Neuronal stem cell (in vitro differentiated cells): Measurements from ENCODE around the gene CTRB1.

ENCODE experiments used
- DNase-seq: peaks from one replicate; pipeline ENCODE4 v3.0.0-alpha.2; 2013; ENCODE audit warnings: low spot score
- H2AFZ ChIP-seq: one replicate; pipeline ENCODE4 v1.6.1; 2013; ENCODE audit warnings: mild to moderate bottlenecking, low read length, inconsistent platforms
- H2AK5ac ChIP-seq: 2 replicates; pipeline ENCODE4 v1.6.1; 2013; ENCODE audit warnings: low read depth, mild to moderate bottlenecking, inconsistent platforms, low read length, moderate library complexity, mixed read lengths
- H2BK120ac ChIP-seq: 2 replicates; pipeline ENCODE4 v1.6.1; 2013; ENCODE audit warnings: low read depth, mild to moderate bottlenecking, inconsistent platforms, low read length, moderate library complexity, mixed read lengths
- H2BK12ac ChIP-seq: one replicate; pipeline ENCODE4 v1.6.1; 2013; ENCODE audit warnings: low read length, inconsistent platforms
- H2BK15ac ChIP-seq: 2 replicates; pipeline ENCODE4 v1.6.1; 2013; ENCODE audit warnings: mild to moderate bottlenecking, low read length, inconsistent platforms, mixed read lengths
- H2BK5ac ChIP-seq: one replicate; pipeline ENCODE4 v1.6.1; 2013; ENCODE audit warnings: inconsistent platforms, mild to moderate bottlenecking, low read length, moderate library complexity
- H3K14ac ChIP-seq: one replicate; pipeline ENCODE4 v1.6.1; 2013; ENCODE audit warnings: low read length, inconsistent platforms
- H3K18ac ChIP-seq: 2 replicates; pipeline ENCODE4 v1.6.1; 2013; ENCODE audit warnings: low read length, inconsistent platforms
- H3K23ac ChIP-seq: 2 replicates; pipeline ENCODE4 v1.6.1; 2013; ENCODE audit warnings: low read depth, mild to moderate bottlenecking, mixed read lengths, low read length, inconsistent platforms; ENCODE audit not compliant: poor library complexity
- H3K27ac ChIP-seq: replicated peaks from 3 replicates; pipeline ENCODE4 v1.5.1; 2013; ENCODE audit warnings: low read length, inconsistent platforms
- H3K27me3 ChIP-seq, 3 experiments: 2 replicates each; pipeline ENCODE4 v1.6.1; 2013; ENCODE audit warnings: low read length in 3 of 3, mild to moderate bottlenecking in 2 of 3, inconsistent platforms in 1 of 3, low read depth in 1 of 3, mixed read lengths in 1 of 3, moderate library complexity in 1 of 3; ENCODE audit not compliant: control insufficient read depth in 3 of 3, insufficient read depth in 3 of 3
- H3K36me3 ChIP-seq, 2 donors: replicated peaks in 1 of 2; 2 replicates each; pipeline ENCODE4 v1.6.1; 2013; ENCODE audit warnings: low read length in 2 of 2; ENCODE audit not compliant: control insufficient read depth in 2 of 2, insufficient read depth in 2 of 2
- H3K4ac ChIP-seq: 2 replicates; pipeline ENCODE4 v1.6.1; 2013; ENCODE audit warnings: inconsistent platforms, mild to moderate bottlenecking, low read length, moderate library complexity
- H3K4me1 ChIP-seq, 2 donors: 1 replicate in 1 of 2; 2 replicates in 1 of 2; pipeline ENCODE4 v1.6.1; 2013; ENCODE audit warnings: low read length in 2 of 2, low read depth in 1 of 2; ENCODE audit not compliant: control insufficient read depth in 2 of 2, insufficient read depth in 1 of 2
- H3K4me2 ChIP-seq: one replicate; pipeline ENCODE4 v1.6.1; 2013; ENCODE audit warnings: mild to moderate bottlenecking, low read length, inconsistent platforms; ENCODE audit not compliant: insufficient read depth, poor library complexity, severe bottlenecking
- H3K4me3 ChIP-seq, 2 donors: 2 replicates each; pipeline ENCODE4 v1.5.1; 2013; ENCODE audit warnings: low read length in 2 of 2, mild to moderate bottlenecking in 2 of 2, inconsistent platforms in 1 of 2, moderate library complexity in 1 of 2
- H3K79me1 ChIP-seq: one replicate; pipeline ENCODE4 v1.6.1; 2013; ENCODE audit warnings: low read depth, mild to moderate bottlenecking, inconsistent platforms, low read length, moderate library complexity
- H3K9ac ChIP-seq: one replicate; pipeline ENCODE4 v1.6.1; 2013; ENCODE audit warnings: mild to moderate bottlenecking, low read depth, low read length, inconsistent platforms; ENCODE audit not compliant: poor library complexity
- H3K9me3 ChIP-seq, 2 donors: replicated peaks in 1 of 2; 2 replicates each; pipeline versions ENCODE3 to v1.6.1; 2013; ENCODE audit warnings: low read length in 2 of 2, mild to moderate bottlenecking in 2 of 2, inconsistent platforms in 1 of 2, low read depth in 1 of 2, mixed read lengths in 1 of 2, moderate library complexity in 1 of 2; ENCODE audit not compliant: control insufficient read depth in 2 of 2, insufficient read depth in 1 of 2
- H4K8ac ChIP-seq: one replicate; pipeline ENCODE4 v1.6.1; 2013; ENCODE audit warnings: low read depth, mild to moderate bottlenecking, inconsistent platforms, low read length, moderate library complexity
- H4K91ac ChIP-seq: one replicate; pipeline ENCODE4 v1.6.1; 2013; ENCODE audit warnings: low read length, low read depth, mild to moderate bottlenecking, inconsistent platforms; ENCODE audit not compliant: poor library complexity
- WGBS, 2 donors: extraction: QIAGEN DNeasy Blood & Tissue Kit; methylation state at CpG; one replicate each; pipeline ENCODE4 v1.1.7; 2013; ENCODE audit warnings: missing lambda C conversion rate in 2 of 2, mixed read lengths in 1 of 2; ENCODE audit not compliant: insufficient read length in 2 of 2, insufficient replicate concordance in 1 of 2; ENCODE audit errors: extremely low coverage in 2 of 2; 5-methylcytosine and 5-hydroxymethylcytosine counted together

Gene CTRB1

DNA sequence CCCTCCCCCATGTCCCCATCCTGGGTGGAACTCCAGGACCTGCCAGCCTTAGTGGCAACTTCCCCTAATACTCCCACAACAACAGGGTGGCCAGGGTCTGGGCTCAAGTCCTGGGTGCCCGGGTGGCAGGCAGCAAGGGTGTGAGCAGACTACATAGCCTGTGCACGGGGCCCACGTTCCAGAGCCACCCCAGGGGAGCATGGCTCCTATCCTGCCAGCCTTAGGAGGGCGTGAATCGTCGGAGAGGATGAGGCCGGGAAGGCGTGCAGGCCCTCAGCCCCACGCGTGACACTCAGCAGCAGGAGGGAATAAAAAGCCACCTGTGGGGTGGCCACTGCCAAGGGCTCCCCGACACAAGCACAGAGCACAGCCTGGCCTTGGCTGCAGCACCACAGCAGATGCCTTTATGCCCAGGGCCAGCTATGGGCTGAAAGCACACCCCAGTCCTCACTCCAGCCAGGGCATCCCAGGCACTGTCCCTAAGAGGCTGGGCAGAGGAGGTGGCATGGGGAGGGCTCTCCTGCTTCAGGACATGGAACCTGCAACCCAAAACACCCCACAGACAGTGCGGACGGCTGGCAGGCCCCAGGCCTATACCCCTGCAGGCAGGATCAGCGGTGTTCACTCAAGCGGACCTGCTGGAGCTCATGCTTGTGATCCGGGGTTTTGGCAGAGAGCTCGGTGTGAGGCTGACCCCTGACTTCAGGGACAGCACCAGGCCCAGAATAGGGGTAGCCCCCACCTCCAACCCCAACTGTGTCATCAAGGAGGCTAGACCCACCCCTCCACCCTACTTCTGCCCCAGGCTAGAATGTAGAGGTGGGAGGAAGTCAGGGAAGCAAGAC, 30.0 kb downstream of the CTRB1 start:
- DNase-seq: no peak
- H3K14ac ChIP-seq: no peak overlapping the region
- peaks cover 75 to 80% of the 10 kb centered on the region in 2 donors for H3K4me1 ChIP-seq
- H4K91ac ChIP-seq: no peak overlapping the region
- H3K4me2 ChIP-seq: no peak overlapping the region
- H2AFZ ChIP-seq: no peak overlapping the region
- H2BK15ac ChIP-seq: no peak overlapping the region
- no CpG with 5 or more reads among the region's 17 CpGs for WGBS, 2 donors
- peak overlapping the region; percentile 74 for H3K23ac ChIP-seq
- H2BK5ac ChIP-seq: no peak overlapping the region
- no peak overlapping the region for H2BK120ac ChIP-seq
- H3K9ac ChIP-seq: no peak overlapping the region
- H4K8ac ChIP-seq: peak overlapping the region; percentile 29
- no peaks in the 10 kb centered on the region for H3K27me3 ChIP-seq
- H3K4ac ChIP-seq: no peak overlapping the region
- peak overlapping the region; percentile 48 for H2AK5ac ChIP-seq
- peaks cover 39% of the 10 kb centered on the region for H3K79me1 ChIP-seq
- peaks cover 0 to 35% of the 10 kb centered on the region in 2 donors for H3K36me3 ChIP-seq
- no peak overlapping the region for H2BK12ac ChIP-seq
- no peak overlapping the region for H3K27ac ChIP-seq
- H3K4me3 ChIP-seq: peak overlapping the region in 1 of 2 donors; percentile 10
- no peaks in the 10 kb centered on the region for H3K9me3 ChIP-seq
- H3K18ac ChIP-seq: peak overlapping the region; percentile 61

DNA sequence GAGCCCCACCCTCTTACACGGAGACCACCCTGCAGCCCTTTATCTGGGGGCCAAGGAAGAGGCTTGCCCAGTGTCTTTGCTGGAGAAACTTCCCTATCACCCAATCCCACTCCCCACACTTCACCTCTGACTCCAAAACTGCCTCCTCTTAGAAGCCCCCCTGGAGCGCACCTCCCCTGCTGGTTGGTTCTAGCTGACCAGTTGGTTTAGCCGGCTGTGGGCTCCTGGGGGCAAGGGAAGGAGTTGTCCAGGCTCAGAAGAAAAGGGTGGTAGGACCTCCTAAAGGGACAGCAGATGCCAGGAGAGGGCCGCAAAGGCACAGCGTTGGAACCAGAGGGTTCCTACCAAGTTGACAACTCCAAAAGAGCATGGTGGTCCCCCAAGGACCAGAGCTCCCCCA, 30.7 kb downstream of the CTRB1 start:
- Histone ChIP-seq H3K36me3 (peaks cover 0 to 28% of the 10 kb centered on the region in 2 donors), H3K27me3 (no peaks in the 10 kb centered on the region), H3K4me1 (peaks cover 76 to 79% of the 10 kb centered on the region in 2 donors), H3K23ac (peak overlapping the region; percentile 29), H3K9me3 (no peaks in the 10 kb centered on the region), H3K4ac (no peak overlapping the region), H3K18ac (no peak overlapping the region), H3K4me2 (no peak overlapping the region), H3K14ac (no peak overlapping the region), H2AFZ (no peak overlapping the region), H3K79me1 (peaks cover 40% of the 10 kb centered on the region), H3K9ac (no peak overlapping the region), H3K27ac (no peak overlapping the region), H4K91ac (no peak overlapping the region), H4K8ac (no peak overlapping the region), H2AK5ac (peak overlapping the region; percentile 94), H2BK5ac (no peak overlapping the region), H2BK120ac (no peak overlapping the region), H2BK12ac (no peak overlapping the region), H3K4me3 (peak overlapping the region in 1 of 2 donors; percentile 77), H2BK15ac (no peak overlapping the region)
- no CpG with 5 or more reads among the region's 5 CpGs for whole genome bisulfite sequencing, 2 donors
- DNase-seq: no peak

DNA sequence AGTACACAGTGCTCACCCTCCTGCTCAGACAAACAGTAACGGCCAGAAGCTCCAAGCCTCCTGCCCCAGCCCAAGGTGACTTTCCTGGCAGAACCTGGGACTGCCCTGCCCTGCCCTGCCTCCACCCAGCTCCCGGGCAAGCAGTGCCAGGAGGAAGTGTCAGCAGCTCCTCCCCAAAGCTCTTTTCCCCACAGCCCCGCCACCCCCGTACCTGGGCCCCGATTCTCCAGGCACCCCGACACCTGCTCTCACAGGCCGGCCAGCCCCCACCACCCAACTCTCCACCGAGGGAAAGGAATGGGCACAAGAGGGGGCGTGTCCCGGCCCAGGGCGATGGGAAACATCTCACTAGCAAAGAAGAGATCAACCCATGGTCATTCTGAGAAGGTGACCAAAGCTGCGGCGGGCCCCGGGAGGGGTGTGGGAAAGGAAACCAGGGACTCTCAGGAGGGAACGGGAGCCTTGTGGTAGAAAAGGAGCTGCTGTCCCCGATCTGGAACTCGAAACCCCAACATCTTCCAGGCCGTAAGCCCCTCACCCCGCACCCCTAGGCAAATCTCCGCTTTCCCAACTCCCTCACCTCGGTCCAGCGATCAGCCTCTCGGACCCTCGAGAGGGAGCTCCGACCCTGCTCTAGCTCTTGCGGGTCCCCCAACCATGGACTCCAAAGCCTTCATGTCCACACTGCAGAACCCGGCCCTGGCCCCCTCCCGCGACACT, 31.5 kb downstream of the CTRB1 start:
- peak overlapping the region; percentile 72 for H2AK5ac ChIP-seq
- H3K4ac ChIP-seq: no peak overlapping the region
- no CpG with 5 or more reads among the region's 29 CpGs for WGBS, 2 donors

DNA sequence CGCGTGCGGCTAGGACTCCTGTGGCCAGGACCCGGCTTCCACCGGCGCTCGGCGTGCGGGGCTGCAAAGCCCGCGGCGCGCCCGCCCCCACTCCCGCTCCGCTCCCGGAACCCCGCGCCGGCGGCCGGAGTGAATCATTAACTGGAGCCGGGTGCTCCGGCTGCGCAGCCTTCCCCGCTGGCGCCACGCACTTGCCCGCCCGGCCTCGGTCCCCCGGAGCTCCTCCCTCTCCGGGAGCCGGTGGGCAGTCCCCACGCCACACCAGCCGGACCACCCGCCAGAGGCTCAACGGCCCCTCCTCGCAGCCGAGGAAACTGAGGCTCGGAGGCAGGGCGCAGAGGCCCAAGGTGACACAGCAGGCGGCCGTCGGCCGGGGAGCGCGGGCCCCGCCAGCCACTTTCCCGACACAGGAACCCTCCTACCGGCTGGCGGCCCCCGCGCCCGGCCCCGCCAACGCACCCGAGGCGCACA, 32.1 kb downstream of the CTRB1 start:
- H3K27me3 ChIP-seq: no peaks in the 10 kb centered on the region
- no peak overlapping the region for H4K8ac ChIP-seq
- H2BK15ac ChIP-seq: peak overlapping the region; percentile 49
- H2BK120ac ChIP-seq: no peak overlapping the region
- peak overlapping the region; percentile 90 for H3K9ac ChIP-seq
- no peak overlapping the region for H2BK5ac ChIP-seq
- no peak overlapping the region for H2BK12ac ChIP-seq
- H3K4ac ChIP-seq: no peak overlapping the region
- H3K14ac ChIP-seq: no peak overlapping the region
- H3K36me3 ChIP-seq: peaks cover 0 to 25% of the 10 kb centered on the region in 2 donors
- DNase-seq: no peak
- peak overlapping the region; percentile 44 for H2AFZ ChIP-seq
- no peaks in the 10 kb centered on the region for H3K9me3 ChIP-seq
- peak overlapping the region; percentile 86 for H3K23ac ChIP-seq
- peak overlapping the region; percentile 77 to 90 for H3K4me3 ChIP-seq
- H2AK5ac ChIP-seq: peak overlapping the region; percentile 72
- H3K4me2 ChIP-seq: peak overlapping the region; percentile 87
- no CpG with 5 or more reads among the region's 59 CpGs for WGBS, 2 donors
- peak overlapping the region; percentile 49 for H3K27ac ChIP-seq
- H3K79me1 ChIP-seq: peaks cover 37% of the 10 kb centered on the region
- H3K4me1 ChIP-seq: peaks cover 74% of the 10 kb centered on the region in 2 donors
- H4K91ac ChIP-seq: no peak overlapping the region
- H3K18ac ChIP-seq: peak overlapping the region; percentile 99

More for the DNA sequence above, 31.5 kb downstream of the CTRB1 start:
- Histone ChIP-seq H3K27me3 (no peaks in the 10 kb centered on the region), H3K4me1 (peaks cover 77 to 79% of the 10 kb centered on the region in 2 donors), H3K18ac (peak overlapping the region; percentile 99), H2BK5ac (no peak overlapping the region), H3K36me3 (peaks cover 0 to 25% of the 10 kb centered on the region in 2 donors), H3K9ac (peak overlapping the region; percentile 90), H2BK120ac (no peak overlapping the region), H3K14ac (no peak overlapping the region), H4K8ac (no peak overlapping the region), H3K9me3 (no peaks in the 10 kb centered on the region), H3K4me3 (peak overlapping the region; percentile 77 to 90), H3K4me2 (peak overlapping the region; percentile 87), H2BK12ac (no peak overlapping the region), H2AFZ (no peak overlapping the region), H3K79me1 (peaks cover 39% of the 10 kb centered on the region), H3K23ac (peak overlapping the region; percentile 86), H2BK15ac (peak overlapping the region; percentile 49), H4K91ac (no peak overlapping the region), H3K27ac (no peak overlapping the region)
- DNase-seq: no peak
